ENCODE results near the gene RETREG1. TPM values are rescaled to one million over a fixed set of nuclear protein-coding genes. Genes with fewer than 3 reads are reported as not detected.

Gene RETREG1
- total RNA-seq, 1 donor from 2014 or later, result 15.8 TPM

- H3K4me3 Mint-ChIP-seq (ENCODE audit: unreplicated experiment), result no peak overlapping the region
- H3K27ac Mint-ChIP-seq (ENCODE audit: unreplicated experiment), result no peak overlapping the region
- H3K36me3 Mint-ChIP-seq (ENCODE audit: low read depth, unreplicated experiment), result peaks cover 8% of the 10 kb centered on the region
- TF ChIP-seq CTCF (IDR thresholded peaks at IDR 0.05; ENCODE audit: unreplicated experiment), result no peak
- H3K4me1 Mint-ChIP-seq (ENCODE audit: unreplicated experiment), result peaks cover 9% of the 10 kb centered on the region
- DNase-seq (ENCODE audit: low spot score), result no peak
- H3K9me3 Mint-ChIP-seq (ENCODE audit: unreplicated experiment), result no peaks in the 10 kb centered on the region
- peaks cover 1% of the 10 kb centered on the region for H3K27me3 Mint-ChIP-seq (ENCODE audit: unreplicated experiment)
These were observed 30.2 kb downstream of the RETREG1 start for GRCh38 chr5:16586556-16586955.

GRCh38 chr5:16585041-16585667 is 31.6 kb downstream of the RETREG1 start:
- H3K4me3 Mint-ChIP-seq (ENCODE audit: unreplicated experiment), result no peak overlapping the region
- DNase-seq (ENCODE audit: low spot score), result no peak
- no peak overlapping the region for H3K27ac Mint-ChIP-seq (ENCODE audit: unreplicated experiment)
- H3K9me3 Mint-ChIP-seq (ENCODE audit: unreplicated experiment), result no peaks in the 10 kb centered on the region
- peaks cover 1% of the 10 kb centered on the region for H3K27me3 Mint-ChIP-seq (ENCODE audit: unreplicated experiment)
- TF ChIP-seq CTCF (IDR thresholded peaks at IDR 0.05; ENCODE audit: unreplicated experiment), result peak; percentile 40
- H3K4me1 Mint-ChIP-seq (ENCODE audit: unreplicated experiment), result no peaks in the 10 kb centered on the region
- peaks cover 11% of the 10 kb centered on the region for H3K36me3 Mint-ChIP-seq (ENCODE audit: low read depth, unreplicated experiment)

- peaks cover 8% of the 10 kb centered on the region for H3K4me1 Mint-ChIP-seq (ENCODE audit: unreplicated experiment)
- no peaks in the 10 kb centered on the region for H3K27me3 Mint-ChIP-seq (ENCODE audit: unreplicated experiment)
- H3K27ac Mint-ChIP-seq (ENCODE audit: unreplicated experiment), result no peak overlapping the region
- H3K9me3 Mint-ChIP-seq (ENCODE audit: unreplicated experiment), result no peaks in the 10 kb centered on the region
- no peak overlapping the region for H3K4me3 Mint-ChIP-seq (ENCODE audit: unreplicated experiment)
- TF ChIP-seq CTCF (IDR thresholded peaks at IDR 0.05; ENCODE audit: unreplicated experiment), result no peak
- peaks cover 10% of the 10 kb centered on the region for H3K36me3 Mint-ChIP-seq (ENCODE audit: low read depth, unreplicated experiment)
- DNase-seq (ENCODE audit: low spot score), result no peak
These were observed 34.7 kb downstream of the RETREG1 start for GRCh38 chr5:16582081-16582480.

- no peaks in the 10 kb centered on the region for H3K27me3 Mint-ChIP-seq (ENCODE audit: unreplicated experiment)
- no peak for DNase-seq (ENCODE audit: low spot score)
- H3K9me3 Mint-ChIP-seq (ENCODE audit: unreplicated experiment), result no peaks in the 10 kb centered on the region
- peaks cover 8% of the 10 kb centered on the region for H3K4me1 Mint-ChIP-seq (ENCODE audit: unreplicated experiment)
- H3K4me3 Mint-ChIP-seq (ENCODE audit: unreplicated experiment), result no peak overlapping the region
- H3K36me3 Mint-ChIP-seq (ENCODE audit: low read depth, unreplicated experiment), result peaks cover 6% of the 10 kb centered on the region
- TF ChIP-seq CTCF (IDR thresholded peaks at IDR 0.05; ENCODE audit: unreplicated experiment), result no peak
- no peak overlapping the region for H3K27ac Mint-ChIP-seq (ENCODE audit: unreplicated experiment)
These were observed 36.4 kb downstream of the RETREG1 start for GRCh38 chr5:16580382-16580781.

- Mint-ChIP-seq H3K27me3 (ENCODE audit: unreplicated experiment) (peaks cover 2% of the 10 kb centered on the region), H3K36me3 (ENCODE audit: low read depth, unreplicated experiment) (peaks cover 3% of the 10 kb centered on the region), H3K27ac (ENCODE audit: unreplicated experiment) (no peak overlapping the region), H3K9me3 (ENCODE audit: unreplicated experiment) (no peaks in the 10 kb centered on the region), H3K4me3 (ENCODE audit: unreplicated experiment) (no peak overlapping the region), H3K4me1 (ENCODE audit: unreplicated experiment) (peaks cover 15% of the 10 kb centered on the region)
- no peak for DNase-seq (ENCODE audit: low spot score)
- no peak for TF ChIP-seq CTCF (IDR thresholded peaks at IDR 0.05; ENCODE audit: unreplicated experiment)
These were observed 37.5 kb downstream of the RETREG1 start for GRCh38 chr5:16579142-16579847.
